Measurements from ENCODE around the gene GNG14. TPM values are rescaled to one million over a fixed set of nuclear protein-coding genes. Genes with fewer than 3 reads are reported as not detected.

Gene GNG14
- total RNA-seq, 1 experiment from 2014 or later: not detected

- Histone ChIP-seq H3K9me3 (ENCODE audit: control insufficient read depth in 1 of 2, insufficient read depth in 1 of 2, low read depth in 1 of 2, low read length in 2 of 2) (no peaks in the 10 kb centered on the region), H3K9ac (ENCODE audit: low read length) (no peak overlapping the region), H3K27me3 (ENCODE audit: insufficient read depth, low read length) (no peaks in the 10 kb centered on the region), H3K4me2 (ENCODE audit: low read length) (no peak overlapping the region), H3K79me2 (ENCODE audit: insufficient read depth, low read length) (peaks cover 51% of the 10 kb centered on the region), H3K9me2 (ENCODE audit: insufficient read depth) (no peaks in the 10 kb centered on the region), H4K20me1 (ENCODE audit: insufficient read depth) (peaks cover 13% of the 10 kb centered on the region; the same call in 1 of the 2 replicates), H3K36me3 (ENCODE audit: control insufficient read depth in 1 of 2, insufficient read depth in 2 of 2, low read length in 2 of 2) (peaks cover 33 to 34% of the 10 kb centered on the region in 2 experiments), H3K4me3 (replicated peaks in 1 of 2; ENCODE audit: low read depth in 1 of 2, low read length in 2 of 2) (no peak overlapping the region), H2AFZ (ENCODE audit: low read depth, low read length, poor library complexity, severe bottlenecking) (no peak overlapping the region), H3K27ac (ENCODE audit: low read depth, low read length) (no peak overlapping the region), H3K4me1 (ENCODE audit: control insufficient read depth in 1 of 2, insufficient read depth in 2 of 2, low read length in 2 of 2) (peaks cover 18 to 33% of the 10 kb centered on the region in 2 experiments)
- BruUV-seq (replicated peaks): no TSS peak
- ATAC-seq (no peak), DNase-seq (ENCODE audit: low read depth, low spot score) (no peak)
- ChIA-PET CTCF (no interaction called here), RAD21 (ENCODE audit: low non-redundant PET in 1 of 2, low total read pairs in 2 of 2, uncharacterized antibody in 2 of 2, unreplicated experiment in 2 of 2) (no interaction called here), POLR2A (no interaction called here)
- intact Hi-C loops (cut with micrococcal nuclease): no loop called here
- TF ChIP-seq SRF (IDR thresholded peaks at IDR 0.05; ENCODE audit: low read depth) (no peak), MAX (IDR thresholded peaks at IDR 0.05) (no peak), ELF1 (IDR thresholded peaks at IDR 0.05; ENCODE audit: borderline replicate concordance, low read depth) (no peak), JUND (IDR thresholded peaks at IDR 0.05) (no peak), ZFX (IDR thresholded peaks at IDR 0.05) (no peak), TCF7L2 (IDR thresholded peaks at IDR 0.05; ENCODE audit: borderline replicate concordance, extremely low read depth, insufficient read depth, insufficient read length) (no peak), POLR2AphosphoS5 (IDR thresholded peaks at IDR 0.05; ENCODE audit: low read depth, low read length) (no peak), SP1 (IDR thresholded peaks at IDR 0.05; ENCODE audit: low read depth) (no peak), FOSL1 (IDR thresholded peaks at IDR 0.05; ENCODE audit: low read depth) (no peak), EGR1 (IDR thresholded peaks at IDR 0.05; ENCODE audit: low read depth) (no peak), EZH2phosphoT487 (IDR thresholded peaks at IDR 0.05; ENCODE audit: borderline replicate concordance) (no peak), EZH2 (IDR thresholded peaks at IDR 0.05) (no peak), YY1 (IDR thresholded peaks at IDR 0.05; ENCODE audit: extremely low read depth, insufficient replicate concordance, low read depth, low read length) (no peak), SIN3A (IDR thresholded peaks at IDR 0.05; ENCODE audit: low read depth) (no peak), ZNF274 (IDR thresholded peaks at IDR 0.05; ENCODE audit: low read depth, low read length) (no peak), POLR2A (IDR thresholded peaks at IDR 0.05; ENCODE audit: borderline replicate concordance, extremely low read depth, insufficient read depth, insufficient read length) (no peak), CEBPB (IDR thresholded peaks at IDR 0.05; ENCODE audit: low read depth) (no peak)
- TF ChIP-seq, protein P1, sequence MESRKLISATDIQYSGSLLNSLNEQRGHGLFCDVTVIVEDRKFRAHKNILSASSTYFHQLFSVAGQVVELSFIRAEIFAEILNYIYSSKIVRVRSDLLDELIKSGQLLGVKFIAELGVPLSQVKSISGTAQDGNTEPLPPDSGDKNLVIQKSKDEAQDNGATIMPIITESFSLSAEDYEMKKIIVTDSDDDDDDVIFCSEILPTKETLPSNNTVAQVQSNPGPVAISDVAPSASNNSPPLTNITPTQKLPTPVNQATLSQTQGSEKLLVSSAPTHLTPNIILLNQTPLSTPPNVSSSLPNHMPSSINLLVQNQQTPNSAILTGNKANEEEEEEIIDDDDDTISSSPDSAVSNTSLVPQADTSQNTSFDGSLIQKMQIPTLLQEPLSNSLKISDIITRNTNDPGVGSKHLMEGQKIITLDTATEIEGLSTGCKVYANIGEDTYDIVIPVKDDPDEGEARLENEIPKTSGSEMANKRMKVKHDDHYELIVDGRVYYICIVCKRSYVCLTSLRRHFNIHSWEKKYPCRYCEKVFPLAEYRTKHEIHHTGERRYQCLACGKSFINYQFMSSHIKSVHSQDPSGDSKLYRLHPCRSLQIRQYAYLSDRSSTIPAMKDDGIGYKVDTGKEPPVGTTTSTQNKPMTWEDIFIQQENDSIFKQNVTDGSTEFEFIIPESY (IDR thresholded peaks at IDR 0.05; ENCODE audit: extremely low read depth, insufficient replicate concordance, low read length): no peak
- TF ChIP-seq, protein P2, sequence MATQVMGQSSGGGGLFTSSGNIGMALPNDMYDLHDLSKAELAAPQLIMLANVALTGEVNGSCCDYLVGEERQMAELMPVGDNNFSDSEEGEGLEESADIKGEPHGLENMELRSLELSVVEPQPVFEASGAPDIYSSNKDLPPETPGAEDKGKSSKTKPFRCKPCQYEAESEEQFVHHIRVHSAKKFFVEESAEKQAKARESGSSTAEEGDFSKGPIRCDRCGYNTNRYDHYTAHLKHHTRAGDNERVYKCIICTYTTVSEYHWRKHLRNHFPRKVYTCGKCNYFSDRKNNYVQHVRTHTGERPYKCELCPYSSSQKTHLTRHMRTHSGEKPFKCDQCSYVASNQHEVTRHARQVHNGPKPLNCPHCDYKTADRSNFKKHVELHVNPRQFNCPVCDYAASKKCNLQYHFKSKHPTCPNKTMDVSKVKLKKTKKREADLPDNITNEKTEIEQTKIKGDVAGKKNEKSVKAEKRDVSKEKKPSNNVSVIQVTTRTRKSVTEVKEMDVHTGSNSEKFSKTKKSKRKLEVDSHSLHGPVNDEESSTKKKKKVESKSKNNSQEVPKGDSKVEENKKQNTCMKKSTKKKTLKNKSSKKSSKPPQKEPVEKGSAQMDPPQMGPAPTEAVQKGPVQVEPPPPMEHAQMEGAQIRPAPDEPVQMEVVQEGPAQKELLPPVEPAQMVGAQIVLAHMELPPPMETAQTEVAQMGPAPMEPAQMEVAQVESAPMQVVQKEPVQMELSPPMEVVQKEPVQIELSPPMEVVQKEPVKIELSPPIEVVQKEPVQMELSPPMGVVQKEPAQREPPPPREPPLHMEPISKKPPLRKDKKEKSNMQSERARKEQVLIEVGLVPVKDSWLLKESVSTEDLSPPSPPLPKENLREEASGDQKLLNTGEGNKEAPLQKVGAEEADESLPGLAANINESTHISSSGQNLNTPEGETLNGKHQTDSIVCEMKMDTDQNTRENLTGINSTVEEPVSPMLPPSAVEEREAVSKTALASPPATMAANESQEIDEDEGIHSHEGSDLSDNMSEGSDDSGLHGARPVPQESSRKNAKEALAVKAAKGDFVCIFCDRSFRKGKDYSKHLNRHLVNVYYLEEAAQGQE (IDR thresholded peaks at IDR 0.05; ENCODE audit: low read depth): no peak
- TF ChIP-seq, protein P3, sequence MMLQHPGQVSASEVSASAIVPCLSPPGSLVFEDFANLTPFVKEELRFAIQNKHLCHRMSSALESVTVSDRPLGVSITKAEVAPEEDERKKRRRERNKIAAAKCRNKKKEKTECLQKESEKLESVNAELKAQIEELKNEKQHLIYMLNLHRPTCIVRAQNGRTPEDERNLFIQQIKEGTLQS (IDR thresholded peaks at IDR 0.05): no peak
Observed at GRCh38 chr19:12731337-12731736, 43.5 kb downstream of the GNG14 start.
